ENCODE data around the gene ETV3L.

- no peak for TF ChIP-seq CTCF (conservative IDR thresholded peaks at IDR 0.05)
- TF ChIP-seq ZFX (IDR thresholded peaks at IDR 0.05): no peak
Measured at GRCh38 chr1:157141212-157141855, 41.7 kb upstream of the ETV3L start.

Measured in C4-2B (cell line).